Measurements from ENCODE around the gene ST6GALNAC2.
"Not testable (repeated sequence)": the region's sequence is repeated elsewhere in the genome, so short reads cannot be mapped to it uniquely, and the experiment has no call there.

ST6GALNAC2 gene

DNA sequence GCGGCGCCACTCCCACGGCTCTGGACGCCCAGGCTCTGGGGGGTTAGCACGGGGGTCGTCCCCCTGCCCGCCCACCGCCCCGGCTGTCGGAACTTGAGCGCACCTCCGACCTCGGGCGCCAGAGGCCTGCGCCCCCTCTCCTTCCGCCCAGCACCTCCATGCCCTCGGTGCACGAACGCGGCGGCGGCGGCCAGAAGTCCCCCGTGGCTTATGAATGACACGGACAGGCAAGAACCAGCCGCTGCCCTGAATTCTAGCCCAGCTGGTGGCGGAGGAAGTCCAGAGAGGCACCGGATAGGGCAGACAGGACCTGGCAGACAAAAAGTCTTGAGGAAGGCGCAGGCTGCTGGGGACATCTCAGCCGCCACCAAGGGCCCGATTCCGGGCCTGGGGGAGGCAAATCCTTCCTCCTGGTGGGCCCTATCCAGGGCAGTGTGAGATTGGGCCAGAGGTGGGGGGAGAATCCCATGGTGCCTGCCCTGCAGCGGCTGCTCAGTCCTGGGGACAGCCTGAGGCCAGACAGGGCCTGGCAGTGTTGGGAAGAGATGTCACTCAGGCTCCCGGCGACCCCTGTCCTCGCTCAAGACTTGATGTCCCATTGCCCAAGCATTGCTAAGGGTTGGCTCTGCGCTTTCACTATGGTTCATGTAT is 47.3 kb downstream of the ST6GALNAC2 start:
- no peak for DNase-seq

DNA sequence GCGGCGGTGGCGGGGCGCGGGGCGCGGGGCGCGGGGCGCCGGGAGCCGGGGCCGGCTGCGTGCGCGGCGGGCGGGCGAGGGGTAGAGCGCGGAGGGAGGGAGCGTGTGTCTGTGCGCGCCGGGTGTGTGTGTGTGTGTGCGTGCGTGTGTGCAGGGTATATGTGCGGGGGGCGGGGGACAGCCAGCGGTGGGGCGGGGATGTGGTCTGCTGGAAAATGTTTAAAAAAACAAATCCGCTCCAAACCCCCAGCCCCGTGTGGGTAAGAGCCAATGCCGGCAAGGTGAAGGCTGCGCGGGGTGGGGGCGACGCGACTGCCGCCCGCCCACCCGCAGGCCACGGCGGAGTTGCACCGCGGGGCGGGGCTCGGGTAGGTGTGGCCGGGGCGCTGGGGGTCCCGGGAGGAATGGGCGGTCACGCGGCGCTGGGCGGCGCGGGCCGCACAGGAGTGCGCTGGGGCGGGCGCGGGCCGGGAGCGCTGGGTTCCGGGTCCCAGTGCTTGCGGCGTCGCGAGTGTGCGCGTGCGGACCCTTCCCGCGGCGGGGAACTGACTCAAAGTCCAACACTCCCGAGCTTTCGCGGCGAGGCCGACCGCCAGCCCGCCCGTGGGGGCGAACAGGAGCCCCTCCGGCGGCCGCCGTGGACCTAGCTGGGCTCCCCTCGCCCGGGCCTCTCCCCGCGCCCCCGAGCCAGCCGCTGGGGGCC is 47.9 kb downstream of the ST6GALNAC2 start, which contains the start of gene CYGB:
CYGB (minus strand) TSS at position 132 of the 703 bp plus-strand sequence. CDS start 167 bp downstream, outside the sequence.
- DNase-seq: no peak

DNA sequence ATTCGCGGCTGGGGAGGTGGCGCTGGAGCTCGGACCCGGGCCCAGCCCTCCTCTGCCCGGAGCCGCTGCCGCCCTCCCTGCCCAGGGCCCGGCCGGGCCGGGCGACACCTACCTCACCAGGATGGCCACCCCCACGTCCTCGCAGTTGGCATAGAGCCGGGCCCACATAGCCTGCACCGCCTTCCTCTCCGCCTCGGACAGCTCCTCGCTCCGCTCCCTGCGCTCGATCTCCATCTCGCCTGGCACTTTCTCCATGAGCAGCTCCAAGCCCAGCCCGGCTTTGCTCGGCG is 48.4 kb downstream of the ST6GALNAC2 start:
- DNase-seq: no peak

DNA sequence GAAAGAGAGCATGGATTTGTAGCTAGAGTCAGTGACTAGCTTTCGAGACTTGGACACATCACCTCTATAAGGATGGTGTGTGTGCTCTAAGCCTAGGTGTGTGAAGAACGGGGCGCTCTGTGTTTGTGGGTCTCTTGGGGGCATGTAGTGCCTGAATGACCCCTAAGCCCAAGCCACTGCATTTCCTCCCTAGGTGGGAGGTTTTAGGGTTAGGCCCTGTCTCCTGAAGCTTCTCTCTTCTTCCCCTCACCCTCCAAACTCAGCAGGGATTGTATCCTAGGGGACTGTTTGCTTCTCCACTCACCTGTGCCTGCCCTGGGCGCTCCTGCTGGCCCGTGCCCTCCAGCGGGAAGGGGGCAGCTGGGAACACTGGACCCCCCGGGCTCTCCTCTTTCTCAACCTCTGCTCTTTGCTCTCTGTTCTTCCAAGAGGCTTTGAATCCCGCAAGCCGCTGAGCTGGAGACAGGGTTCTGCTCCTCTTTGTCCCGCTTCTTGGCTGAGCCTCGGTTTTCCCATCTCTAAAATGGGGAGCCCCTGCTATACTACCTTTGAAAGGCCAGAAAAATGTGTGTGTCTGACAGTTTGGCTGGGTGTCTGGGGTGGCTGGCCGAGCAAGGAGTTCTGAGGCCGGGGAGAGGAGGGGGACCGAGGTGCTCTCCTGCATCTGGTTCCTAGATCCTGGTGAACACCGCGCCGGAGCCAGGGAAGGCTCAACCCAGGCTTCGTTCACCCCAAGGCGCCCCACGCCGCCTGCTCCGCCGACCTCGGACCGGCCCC is 49.0 kb downstream of the ST6GALNAC2 start:
- DNase-seq: no peak

DNA sequence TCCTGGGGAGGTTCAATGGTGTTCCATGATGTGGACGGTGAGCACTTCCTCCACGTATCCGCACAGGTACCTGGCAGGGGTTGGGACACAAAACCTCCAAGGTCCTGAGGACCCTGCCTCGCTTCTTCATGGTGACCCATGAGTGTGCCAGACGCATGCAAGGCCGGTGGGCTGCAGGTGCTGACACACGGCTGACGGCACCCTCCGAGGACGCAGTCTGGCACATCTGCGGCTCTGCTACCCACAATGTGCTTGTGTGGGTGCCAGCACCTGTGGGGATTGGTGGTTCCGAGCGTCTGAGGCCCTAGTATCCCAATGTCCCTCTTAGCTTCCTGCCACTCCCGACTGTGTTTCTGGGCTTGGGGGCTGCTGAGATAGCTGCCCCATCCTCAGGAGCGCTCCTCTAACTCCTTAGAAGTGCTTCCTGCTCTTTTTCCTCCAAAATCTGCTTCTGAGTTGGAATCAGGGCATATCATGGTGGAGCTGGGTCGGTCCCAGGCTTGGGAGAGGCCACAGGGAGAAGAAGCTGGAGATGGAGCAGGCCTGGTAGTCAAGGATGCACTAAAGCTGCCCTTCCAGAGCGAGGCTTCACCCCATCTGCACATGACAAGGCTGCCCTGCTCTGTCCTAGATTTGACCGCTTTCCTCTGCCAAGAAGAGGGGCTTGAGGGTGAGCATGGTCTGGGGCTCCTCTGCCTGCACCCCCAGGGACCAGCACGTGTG is 49.7 kb downstream of the ST6GALNAC2 start:
- no peak for DNase-seq

DNA sequence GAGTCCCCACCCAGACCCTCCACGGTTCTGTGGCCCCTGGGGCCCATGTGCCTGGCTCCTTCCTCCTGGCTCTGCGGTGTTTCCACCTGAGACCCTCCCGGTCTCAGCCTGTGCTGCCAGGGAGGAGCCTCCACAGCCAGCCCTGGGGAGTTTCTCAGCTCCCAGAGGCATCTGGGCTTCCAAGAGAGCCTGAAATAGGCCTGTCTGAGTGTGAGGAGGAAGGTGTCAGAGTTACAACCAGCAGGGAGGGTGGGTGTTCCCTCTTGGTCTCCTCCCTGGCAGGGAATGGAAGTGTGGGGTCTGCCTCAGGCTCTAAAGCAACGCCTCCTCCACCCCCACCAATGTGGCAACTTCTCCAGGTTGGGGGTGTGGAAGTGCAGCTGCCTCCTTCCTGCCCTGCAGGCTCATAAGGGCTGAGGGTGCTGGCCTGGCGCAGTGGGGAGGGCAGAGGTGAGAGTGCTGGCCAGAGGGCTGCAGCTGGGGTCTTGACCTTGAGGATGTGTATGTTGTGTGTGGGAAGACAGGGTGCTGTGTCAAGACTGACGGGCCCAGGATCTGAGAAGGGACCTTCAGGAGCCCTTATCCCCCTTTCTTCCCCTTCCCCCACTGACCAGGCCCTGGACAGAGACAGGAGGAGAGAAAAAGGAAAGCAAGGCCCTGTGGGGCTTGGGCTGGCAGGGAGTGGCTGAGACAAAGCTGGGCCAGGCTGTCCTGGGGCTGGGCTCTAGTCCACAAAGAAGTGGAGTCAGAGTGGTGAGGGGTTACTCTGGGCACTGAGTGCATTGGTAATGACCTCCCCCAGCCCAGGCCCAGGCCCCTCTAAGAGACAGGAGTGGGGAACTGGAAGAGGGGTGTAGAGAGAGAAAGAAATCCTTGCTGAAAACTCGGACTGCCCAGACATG is 50.6 kb downstream of the ST6GALNAC2 start:
- DNase-seq: no peak

DNA sequence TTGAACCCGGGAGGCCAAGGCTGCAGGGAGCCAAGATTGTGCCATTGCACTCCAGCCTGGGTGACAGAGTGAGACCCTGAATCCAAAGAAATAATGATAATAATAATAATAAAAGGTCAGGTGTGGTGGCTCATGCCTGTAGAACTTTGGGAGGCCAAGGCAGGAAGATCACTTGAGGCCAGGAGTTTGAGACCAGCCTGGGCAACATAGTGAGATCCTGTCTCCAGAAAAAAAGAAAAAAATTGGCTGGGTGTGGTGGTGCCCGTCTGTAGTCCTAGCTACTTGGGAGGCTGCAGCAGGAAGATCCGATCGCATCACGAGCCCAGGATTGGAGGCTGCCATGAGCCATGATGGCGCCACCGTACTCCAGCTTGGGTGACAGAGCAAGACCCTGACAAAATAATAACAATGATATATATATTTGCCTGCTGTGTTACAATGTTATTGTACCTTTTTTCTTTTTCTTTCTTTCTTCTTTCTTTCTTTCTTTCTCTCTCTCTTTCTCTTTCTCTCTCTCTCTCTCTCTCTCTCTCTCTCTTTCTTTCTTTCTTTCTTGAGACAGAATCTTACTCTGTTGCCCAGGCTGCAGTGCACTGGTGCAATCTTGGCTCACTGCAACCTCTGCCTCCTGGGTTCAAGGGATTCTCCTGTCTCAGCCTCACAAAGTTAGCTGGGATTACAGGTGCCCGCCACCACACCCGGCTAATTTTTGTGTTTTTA is 51.9 kb downstream of the ST6GALNAC2 start:
- not testable (repeated sequence) for DNase-seq

DNA sequence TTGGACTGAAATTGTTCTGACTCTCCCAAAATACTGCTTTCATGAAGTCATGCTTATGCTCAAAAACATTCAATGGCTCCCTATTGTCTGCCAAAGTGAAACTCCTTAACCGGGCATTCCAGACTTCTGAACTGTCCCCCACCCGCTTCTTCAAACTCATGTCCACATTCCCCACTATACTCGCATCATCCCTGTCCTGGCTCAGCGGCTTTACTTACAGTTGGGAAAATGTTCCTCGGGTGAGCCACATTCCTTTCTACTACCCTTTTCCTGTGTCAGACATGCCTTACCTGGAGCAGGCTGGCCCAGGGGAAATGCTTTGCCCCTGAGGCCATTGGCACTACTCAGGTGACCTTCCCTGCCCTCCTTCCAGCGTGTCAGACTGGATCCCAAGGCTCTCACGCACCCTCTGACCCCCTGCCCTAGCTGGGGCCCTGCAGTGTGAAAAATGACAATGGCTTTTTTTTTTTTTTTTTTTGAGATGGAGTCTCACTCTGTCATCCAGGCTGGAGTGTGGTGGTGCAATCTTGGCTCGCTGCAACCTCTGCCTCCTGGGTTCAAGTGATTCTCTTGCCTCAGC is 53.5 kb downstream of the ST6GALNAC2 start:
- DNase-seq: no peak

DNA sequence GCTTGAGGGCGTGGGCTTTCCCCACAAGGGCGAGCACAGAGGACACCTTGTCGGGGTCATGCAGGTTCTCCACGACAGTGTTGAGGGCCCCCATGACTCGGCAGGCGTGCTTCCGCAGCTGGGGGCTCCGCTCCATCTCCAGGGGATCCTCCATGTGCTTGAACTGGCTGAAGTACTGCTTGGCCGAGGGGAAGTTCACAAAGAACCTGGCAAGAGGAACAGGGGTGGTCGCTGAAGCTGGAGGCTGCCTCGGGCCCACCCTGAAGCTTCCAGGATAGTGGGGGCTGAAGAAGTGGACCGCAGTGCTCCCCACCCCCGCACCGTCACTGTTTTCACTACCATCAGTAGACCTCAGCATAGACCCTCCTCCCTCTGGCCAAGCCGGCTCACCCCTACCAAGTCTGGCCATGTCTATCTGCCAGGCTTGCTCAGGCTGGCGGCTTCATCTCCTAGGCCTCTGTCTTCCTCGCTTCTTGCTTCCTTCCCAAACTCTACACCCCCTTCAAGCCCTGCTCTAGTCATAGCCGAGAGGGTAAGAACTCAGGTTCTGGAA is 54.1 kb downstream of the ST6GALNAC2 start:
- DNase-seq: no peak

DNA sequence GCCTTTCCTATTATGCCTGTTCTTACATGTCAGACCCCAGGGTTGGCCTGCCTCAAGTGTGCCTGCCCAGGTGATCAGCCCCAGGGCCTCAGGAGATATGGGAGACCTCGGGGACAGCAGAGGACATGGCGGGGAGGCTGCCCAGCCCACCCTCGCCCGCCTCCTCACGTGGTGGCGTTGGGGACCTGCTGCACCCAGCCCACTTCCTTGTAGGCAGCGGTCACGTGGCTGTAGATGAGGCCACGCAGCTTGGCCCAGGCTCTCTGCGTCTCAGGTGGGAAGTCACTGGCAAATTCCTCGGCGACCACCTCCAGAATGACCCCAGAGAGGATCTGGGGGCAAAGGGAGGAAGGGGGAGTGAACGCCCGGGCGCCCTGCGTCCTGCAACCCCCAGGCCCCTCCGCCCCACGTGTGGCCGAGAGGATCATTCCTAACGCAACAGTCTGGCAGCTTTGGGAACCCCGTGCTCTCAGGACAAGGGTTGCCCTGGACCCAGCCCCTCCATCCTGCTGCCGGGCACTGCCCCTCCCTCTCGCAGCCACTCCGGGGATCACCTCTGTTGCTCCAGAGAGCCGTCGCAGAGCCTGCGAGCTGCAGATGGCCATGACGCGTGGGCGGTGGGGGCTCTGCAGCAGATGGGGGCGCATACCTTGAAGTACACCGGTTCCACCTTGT is 54.7 kb downstream of the ST6GALNAC2 start:
- DNase-seq: no peak

DNA sequence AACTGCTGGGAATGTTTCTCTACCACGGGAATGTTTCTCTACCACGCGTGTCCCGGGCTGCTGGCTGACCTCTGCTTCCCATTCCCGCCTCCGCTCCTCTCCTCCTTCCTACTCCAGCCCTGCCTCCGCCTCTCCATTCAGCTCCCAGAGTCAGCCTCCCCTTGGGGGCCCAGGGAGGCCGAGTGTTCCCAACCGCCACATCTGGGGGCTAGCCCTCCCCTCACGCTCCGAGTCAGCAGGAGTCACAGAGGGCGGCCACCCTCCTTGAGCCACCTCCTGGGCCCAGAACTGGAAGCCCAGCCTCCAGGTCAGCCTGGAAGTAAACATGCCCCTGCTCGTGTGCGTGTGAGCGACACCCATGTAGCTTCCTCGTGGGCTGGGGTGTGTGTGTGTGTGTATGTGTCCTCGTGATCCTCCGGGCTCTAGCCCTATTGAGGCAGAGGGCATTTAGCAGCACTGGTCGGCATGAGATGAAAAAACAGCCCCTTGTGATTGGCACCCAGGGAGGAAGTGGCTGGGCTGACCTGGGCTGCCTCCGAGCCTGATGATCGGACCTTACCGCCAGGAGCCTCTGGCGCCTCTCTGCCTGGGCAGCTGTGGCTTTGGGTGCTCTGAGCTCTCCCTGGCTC is 55.5 kb downstream of the ST6GALNAC2 start:
- peak; percentile 59 for DNase-seq

DNA sequence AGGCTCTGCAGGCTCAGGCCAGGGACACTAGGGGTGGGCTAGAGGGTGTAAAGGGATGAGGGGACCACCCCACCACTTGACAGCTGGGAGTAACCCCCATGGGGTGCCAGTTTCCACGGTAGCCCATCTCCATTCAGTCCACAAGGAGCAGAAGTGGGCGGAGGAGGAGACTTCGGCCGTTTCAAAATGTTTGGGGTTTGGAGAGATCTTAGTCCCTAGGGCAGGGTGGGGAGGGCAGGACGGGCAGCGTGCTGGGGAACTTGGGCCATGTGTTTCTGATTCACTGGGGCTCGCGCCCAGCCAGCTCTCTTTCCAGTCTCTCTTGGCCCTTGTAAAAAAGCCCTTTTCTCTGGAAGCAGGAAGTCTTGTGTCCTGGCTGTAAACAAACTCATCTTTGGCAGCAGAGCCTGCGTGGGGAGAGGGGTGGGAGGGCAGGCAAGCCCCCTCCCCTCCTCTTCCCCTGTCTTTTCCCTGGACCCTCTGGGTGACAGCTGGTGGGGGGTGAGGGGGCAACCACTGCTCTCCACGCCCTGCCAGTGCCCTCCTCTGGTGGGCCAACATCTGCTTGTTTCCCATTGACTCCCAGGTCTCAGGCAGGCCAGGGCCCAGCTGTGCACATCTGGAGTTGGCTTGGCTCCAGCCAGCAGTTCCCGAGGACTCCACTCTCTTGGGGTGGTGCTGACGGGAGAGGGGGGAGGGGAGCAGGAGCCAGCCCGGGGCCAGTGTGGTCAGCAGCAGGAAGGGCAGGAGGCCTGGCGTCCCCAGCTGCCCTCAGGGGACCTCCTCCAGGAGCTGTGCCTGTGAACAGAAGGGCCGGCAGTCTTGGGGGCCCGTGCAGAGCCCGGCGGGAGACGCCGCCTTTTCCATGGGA is 56.2 kb downstream of the ST6GALNAC2 start:
- DNase-seq: peak; percentile 42

DNA sequence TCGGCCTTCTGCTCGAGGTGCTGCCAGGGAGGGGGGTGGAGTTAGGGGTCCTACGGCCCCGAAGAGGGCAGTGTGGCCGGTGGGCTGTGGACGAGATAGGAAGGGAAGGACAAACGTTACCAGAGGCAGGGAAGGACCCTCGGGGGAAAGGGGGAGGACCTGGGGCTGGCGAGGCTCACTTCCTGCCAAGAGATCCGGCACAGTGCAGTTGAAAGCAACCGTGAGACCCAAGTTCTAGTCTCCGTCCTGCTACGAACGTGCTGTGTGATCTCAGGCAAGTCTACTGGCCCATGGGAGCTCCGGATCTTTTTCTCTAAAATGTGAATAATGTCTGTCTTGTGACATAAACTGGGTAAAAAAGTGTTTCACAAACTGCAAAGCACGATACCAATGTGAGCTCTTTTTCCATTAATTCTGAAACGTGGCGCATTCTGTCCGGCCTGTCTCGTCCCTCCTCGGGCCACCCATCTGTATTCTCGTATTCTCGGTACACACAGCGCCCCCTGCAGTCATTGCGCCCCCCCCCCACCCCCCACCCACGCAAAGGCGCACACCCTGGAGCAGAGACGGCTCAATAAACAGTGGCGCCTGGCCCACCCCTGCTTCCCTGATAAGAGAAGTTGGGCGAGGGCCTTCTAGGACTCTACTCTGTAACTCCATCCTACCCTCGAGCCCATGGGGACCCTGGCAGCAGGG is 57.0 kb downstream of the ST6GALNAC2 start:
- DNase-seq: no peak

DNA sequence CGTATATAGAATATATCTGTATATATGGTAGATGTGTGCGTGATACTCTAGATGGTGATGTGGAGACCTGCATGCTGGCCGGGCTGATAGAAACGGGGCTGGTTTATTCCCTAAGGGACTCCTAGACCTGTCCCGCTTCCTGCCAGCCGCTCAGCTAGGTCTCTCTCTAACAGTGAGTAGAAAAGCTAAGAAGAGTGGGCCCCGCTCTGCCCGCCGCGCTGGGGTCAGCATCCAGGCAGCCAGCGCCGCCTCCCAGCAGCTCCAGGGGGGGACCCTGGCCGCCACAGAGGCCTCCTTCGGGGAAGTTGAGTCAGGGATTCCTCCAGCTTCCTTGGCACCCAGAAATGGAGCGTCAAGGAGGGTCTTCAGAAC is 57.5 kb downstream of the ST6GALNAC2 start:
- no peak for DNase-seq

DNA sequence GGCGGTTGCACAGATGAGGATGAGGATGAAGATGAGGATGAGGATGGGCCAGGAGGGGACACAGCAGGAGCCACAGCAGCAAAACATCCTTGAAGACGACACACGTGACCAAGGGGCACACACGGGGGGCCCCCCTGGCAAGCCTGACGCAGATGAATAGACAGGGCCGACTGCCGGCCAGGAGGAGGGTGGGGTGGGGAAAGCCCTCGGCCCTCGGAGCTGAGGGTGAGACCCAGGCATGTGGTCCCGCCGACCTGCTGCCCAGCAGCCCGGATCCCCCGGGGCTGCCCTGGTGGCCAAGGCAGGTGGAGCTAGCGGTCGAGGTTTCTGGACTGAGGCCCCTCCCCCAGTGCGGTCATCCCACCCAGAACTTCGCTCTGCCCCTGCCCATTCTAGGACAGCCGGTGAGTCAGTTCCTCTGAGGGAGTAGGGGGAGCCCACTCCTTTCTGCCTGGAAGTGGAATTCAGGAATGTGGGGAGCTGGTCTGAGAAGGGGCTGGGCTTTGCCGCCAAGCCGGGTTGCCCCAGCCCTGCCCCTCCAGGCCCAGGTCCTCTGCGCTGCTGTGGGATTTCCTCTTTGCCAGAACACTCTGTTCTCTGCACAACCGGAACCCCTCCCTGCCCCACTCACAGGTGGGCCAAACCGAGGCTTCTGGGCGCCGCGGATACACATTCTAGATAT is 58.1 kb downstream of the ST6GALNAC2 start:
- DNase-seq: no peak

DNA sequence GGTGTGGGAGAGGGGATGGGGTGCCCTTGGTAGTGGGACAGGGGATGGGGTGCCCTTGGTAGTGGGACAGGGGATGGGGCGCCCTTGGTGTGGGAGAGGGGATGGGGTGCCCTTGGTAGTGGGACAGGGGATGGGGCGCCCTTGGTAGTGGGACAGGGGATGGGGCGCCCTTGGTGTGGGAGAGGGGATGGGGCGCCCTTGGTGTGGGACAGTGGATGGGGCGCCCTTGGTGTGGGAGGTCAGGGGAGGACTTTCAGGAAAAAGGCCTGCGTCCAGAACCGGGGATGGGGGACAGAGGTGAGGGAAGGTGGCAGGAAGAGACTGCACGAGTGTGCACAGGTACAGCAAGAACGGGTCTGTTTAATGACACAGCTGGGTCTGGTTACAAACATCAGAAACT is 58.6 kb downstream of the ST6GALNAC2 start:
- DNase-seq: not testable (repeated sequence)

DNA sequence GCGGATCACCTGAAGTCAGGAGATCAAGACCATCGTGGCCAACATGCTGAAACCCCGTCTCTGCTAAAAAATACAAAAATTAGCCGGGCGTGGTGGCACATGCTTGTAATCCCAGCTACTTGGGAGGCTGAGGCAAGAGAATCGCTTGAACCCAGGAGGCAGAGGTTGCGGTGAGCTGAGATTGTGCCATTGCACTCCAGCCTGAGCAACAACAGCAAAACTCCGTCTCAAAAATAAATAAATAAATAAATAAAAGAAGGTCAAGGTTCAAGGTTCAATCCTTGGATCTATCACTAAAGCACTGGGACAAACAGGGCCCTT is 60.2 kb downstream of the ST6GALNAC2 start:
- not testable (repeated sequence) for DNase-seq
